HG03196 (cell line): ENCODE data around the gene CRACR2A.

ENCODE experiments used
- ATAC-seq: cut with Tn5 transposase; IDR thresholded peaks from one replicate; pipeline ENCODE4 v1.9.1; 2021; ENCODE audit not compliant: unreplicated experiment

Gene CRACR2A

DNA sequence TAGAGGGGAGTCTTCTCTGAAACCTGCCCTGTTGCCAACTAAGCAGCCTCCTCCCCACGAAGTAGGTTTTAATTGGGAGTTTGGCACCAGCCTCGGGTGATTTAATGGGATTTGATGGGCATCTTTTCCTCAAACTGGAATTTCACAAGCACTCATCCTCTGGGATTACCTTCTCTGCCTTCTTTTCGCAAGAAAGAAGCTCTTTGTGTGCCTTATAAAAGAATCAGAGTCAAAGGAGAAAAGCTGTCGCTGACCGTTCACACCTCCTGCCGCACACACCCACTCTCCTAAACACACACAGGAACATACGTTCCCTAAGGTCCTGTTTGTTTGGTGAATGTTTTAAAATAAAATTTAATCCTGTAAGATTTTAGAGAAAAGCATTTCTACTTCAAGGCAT is 177.9 kb downstream of the CRACR2A start:
- no peak for ATAC-seq

DNA sequence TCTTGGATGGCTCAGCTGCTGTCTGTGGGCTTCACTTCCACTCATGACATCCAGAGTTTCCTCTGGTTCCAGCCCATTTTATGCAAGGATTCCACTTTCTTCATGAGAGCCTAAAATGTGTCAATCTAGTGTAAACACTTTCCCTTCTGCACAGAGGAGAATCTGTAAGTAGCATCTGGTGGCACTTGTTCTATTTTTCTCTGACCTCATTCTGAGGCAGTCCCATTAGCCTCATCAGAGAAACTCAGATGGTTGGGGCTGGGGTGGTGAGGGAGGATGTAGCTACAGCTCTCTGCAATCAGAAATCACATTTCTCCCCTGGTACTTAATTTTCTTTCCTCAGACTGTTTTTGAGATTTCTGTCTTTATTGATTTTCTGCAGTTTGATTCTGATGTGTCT is 180.3 kb downstream of the CRACR2A start:
- ATAC-seq, result no peak

DNA sequence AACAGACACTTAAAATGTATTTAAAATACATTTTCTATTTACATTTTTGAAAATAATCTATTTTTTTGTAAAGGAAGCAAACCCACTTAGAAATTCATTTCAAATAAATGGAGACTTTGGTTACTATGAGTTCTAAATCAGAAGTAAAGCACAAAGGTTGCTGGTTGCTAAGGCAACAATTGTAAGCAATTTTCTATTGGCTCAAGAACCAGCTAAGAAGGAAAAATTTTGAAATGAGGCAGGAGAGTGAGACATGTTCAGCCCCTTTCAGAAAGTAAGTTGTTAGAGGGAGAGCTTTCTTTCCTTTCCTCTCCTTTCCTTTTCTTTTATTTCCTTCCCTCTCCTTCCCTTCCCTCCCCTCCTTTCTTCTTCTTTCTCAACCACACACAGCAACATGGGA is 181.2 kb downstream of the CRACR2A start:
- ATAC-seq, result no peak

- ATAC-seq, result no peak
These were observed 181.6 kb downstream of the CRACR2A start for GRCh38 chr12:3571323-3571722.

- ATAC-seq, result no peak
These were observed 184.2 kb downstream of the CRACR2A start for GRCh38 chr12:3568695-3569094.

- ATAC-seq, result no peak
These were observed 186.9 kb downstream of the CRACR2A start for GRCh38 chr12:3565985-3566384.
